Hepatocyte (in vitro differentiated cells): ENCODE measurements around the gene CHMP1A. TPM values are rescaled to one million over a fixed set of nuclear protein-coding genes. Genes with fewer than 3 reads are reported as not detected.

ENCODE experiments used
- DNase-seq: peaks from one replicate; pipeline ENCODE4 v3.0.0-alpha.2; 2016; ENCODE audit warnings: low spot score
- H2AFZ ChIP-seq: fragments of 200-600 bp; sonication (generic); 2 replicates; pipeline ENCODE4 v1.6.0; 2016; ENCODE audit warnings: antibody characterized with exemption, mild to moderate bottlenecking
- H3K27ac ChIP-seq: fragments of 200-600 bp; sonication (generic); 2 replicates; pipeline ENCODE4 v1.5.1; 2016; ENCODE audit warnings: mild to moderate bottlenecking
- H3K27me3 ChIP-seq: fragments of 200-600 bp; sonication (generic); 2 replicates; pipeline ENCODE4 v1.6.1; 2016
- H3K36me3 ChIP-seq: fragments of 200-600 bp; sonication (generic); replicated peaks from 2 replicates; pipeline ENCODE4 v1.5.1; 2016; ENCODE audit warnings: low read depth; ENCODE audit not compliant: insufficient read depth
- H3K4me1 ChIP-seq: fragments of 200-600 bp; sonication (generic); 2 replicates; pipeline ENCODE4 v1.5.1; 2016; ENCODE audit warnings: mild to moderate bottlenecking, moderate library complexity; ENCODE audit not compliant: insufficient read depth
- H3K4me2 ChIP-seq: fragments of 200-600 bp; sonication (generic); 2 replicates; pipeline ENCODE4 v1.6.0; 2016
- H3K4me3 ChIP-seq: fragments of 200-600 bp; sonication (generic); 2 replicates; pipeline ENCODE4 v1.5.1; 2016; ENCODE audit warnings: mild to moderate bottlenecking
- H3K79me2 ChIP-seq: fragments of 200-600 bp; sonication (generic); 2 replicates; pipeline ENCODE4 v1.6.0; 2017; ENCODE audit warnings: mild to moderate bottlenecking
- H3K9me2 ChIP-seq: fragments of 200-600 bp; sonication (generic); replicated peaks from 2 replicates; pipeline ENCODE4 v1.6.0; 2017; ENCODE audit warnings: mild to moderate bottlenecking; ENCODE audit not compliant: insufficient read depth
- H3K9me3 ChIP-seq: fragments of 200-600 bp; sonication (generic); 2 replicates; pipeline ENCODE4 v1.5.1; 2016; ENCODE audit warnings: low read depth, mild to moderate bottlenecking
- H4K20me1 ChIP-seq: fragments of 200-600 bp; sonication (generic); 2 replicates; pipeline ENCODE4 v1.6.0; 2016; ENCODE audit warnings: mild to moderate bottlenecking; ENCODE audit not compliant: insufficient read depth, poor library complexity, severe bottlenecking
- CTCF ChIP-seq: fragments of 200-600 bp; sonication (generic); IDR thresholded peaks from 2 replicates; pipeline ENCODE4 v1.5.1; 2016; ENCODE audit warnings: antibody characterized with exemption, mild to moderate bottlenecking; ENCODE audit not compliant: poor library complexity
- EZH2 ChIP-seq: fragments of 200-600 bp; sonication (generic); IDR thresholded peaks from 2 replicates; pipeline ENCODE4 v1.6.1; 2016; ENCODE audit warnings: antibody characterized with exemption, mild to moderate bottlenecking, borderline replicate concordance
- EZH2phosphoT487 ChIP-seq: fragments of 200-600 bp; sonication (generic); IDR thresholded peaks from one replicate; pipeline ENCODE4 v1.6.1; 2018; ENCODE audit warnings: antibody characterized with exemption, mild to moderate bottlenecking, low read depth, moderate library complexity; ENCODE audit not compliant: unreplicated experiment, severe bottlenecking
- WGBS: methylation state at CpG from one replicate; pipeline ENCODE4 v1.1.6; 2016; ENCODE audit warnings: low lambda C conversion rate; ENCODE audit errors: missing lambda C conversion rate; 5-methylcytosine and 5-hydroxymethylcytosine counted together
- polyA plus RNA-seq: library from polyadenylated mRNA; unstranded; fragments of >200 nt; fragmentation: Nextera tagmentation; extraction: Ambion mirVana; gene quantifications from 2 replicates; pipeline ENCODE4 v1.2.1, GENCODE V29; 2016
- total RNA-seq: library from RNA; depleted of rRNA; stranded (reverse); fragments of >200 nt; gene quantifications from 2 replicates; pipeline ENCODE4 v1.2.3, GENCODE V29; 2014

CHMP1A gene
- total and polyA plus RNA-seq, 2 experiments from 2014 or later: 73.2 to 104 TPM

- TF ChIP-seq EZH2phosphoT487 (no peak), EZH2 (no peak), CTCF (no peak)
- H2AFZ ChIP-seq: no peak overlapping the region
Measured at GRCh38 chr16:89704281-89704680, 46.8 kb upstream of the CHMP1A start.

GRCh38 chr16:89701425-89702406, 44.2 kb upstream of the CHMP1A start, which contains the start of gene SPATA2L:
Gene SPATA2L (minus strand): TSS chr16:89701705. CDS start chr16:89701232, 473 bp downstream.
- peak within 1 kb of the TSS; percentile 49 for H2AFZ ChIP-seq
- 1% methylated on average over 65 of the region's 97 CpGs for WGBS

More at GRCh38 chr16:89704281-89704680, 46.8 kb upstream of the CHMP1A start:
- Histone ChIP-seq H3K36me3 (no peaks in the 10 kb centered on the region), H4K20me1 (peaks cover 7% of the 10 kb centered on the region), H3K4me1 (peaks cover 10% of the 10 kb centered on the region), H3K9me3 (no peaks in the 10 kb centered on the region), H3K4me2 (no peak overlapping the region), H3K27me3 (no peaks in the 10 kb centered on the region), H3K9me2 (no peaks in the 10 kb centered on the region), H3K27ac (no peak overlapping the region), H3K4me3 (no peak overlapping the region), H3K79me2 (no peaks in the 10 kb centered on the region)
- DNase-seq: no peak
- 87% methylated on average over 13 of the region's 13 CpGs for WGBS

GRCh38 chr16:89700649-89701424, 43.3 kb upstream of the CHMP1A start:
- 3% methylated on average over 65 of the region's 78 CpGs for WGBS
- Histone ChIP-seq H2AFZ (peak overlapping the region; percentile 46), H3K4me1 (peaks cover 10% of the 10 kb centered on the region)

More at GRCh38 chr16:89701425-89702406, 44.2 kb upstream of the CHMP1A start, which contains the start of gene SPATA2L:
- peak within 1 kb of the TSS; percentile 90 for H3K4me2 ChIP-seq
- peak; percentile 34 for TF ChIP-seq CTCF
- TF ChIP-seq EZH2phosphoT487: no peak
- TF ChIP-seq EZH2: no peak
- no peaks in the 10 kb centered on the region for H3K9me2 ChIP-seq
- H3K4me1 ChIP-seq: peaks cover 10% of the 10 kb centered on the region
- H3K9me3 ChIP-seq: no peaks in the 10 kb centered on the region
- H3K27me3 ChIP-seq: no peaks in the 10 kb centered on the region
- peaks cover 9% of the 10 kb centered on the region for H4K20me1 ChIP-seq
- peak; percentile 97 for DNase-seq
- H3K4me3 ChIP-seq: peak within 1 kb of the TSS; percentile 38
- H3K36me3 ChIP-seq: no peaks in the 10 kb centered on the region
- H3K27ac ChIP-seq: peak within 1 kb of the TSS; percentile 95
- peaks cover 5% of the 10 kb centered on the region for H3K79me2 ChIP-seq

More at GRCh38 chr16:89700649-89701424, 43.3 kb upstream of the CHMP1A start:
- Histone ChIP-seq H3K9me3 (no peaks in the 10 kb centered on the region), H3K9me2 (no peaks in the 10 kb centered on the region), H3K4me3 (peak overlapping the region; percentile 38), H3K36me3 (no peaks in the 10 kb centered on the region), H3K27ac (peak overlapping the region; percentile 95), H3K4me2 (peak overlapping the region; percentile 90), H3K27me3 (no peaks in the 10 kb centered on the region), H3K79me2 (peaks cover 5% of the 10 kb centered on the region), H4K20me1 (peaks cover 9% of the 10 kb centered on the region)
- peak; percentile 93 for DNase-seq
- TF ChIP-seq EZH2 (no peak), CTCF (peak; percentile 31), EZH2phosphoT487 (no peak)
